ENCODE results near the gene NLGN4Y. TPM values are rescaled to one million over a fixed set of nuclear protein-coding genes. Genes with fewer than 3 reads are reported as not detected.

NLGN4Y gene
- total and polyA plus RNA-seq, 10 of the 15 experiments (the other 5 are each of a cell fraction or from before 2014, with no cell fraction given), result not detected

GRCh38 chrY:14741596-14741995, 217.3 kb downstream of the NLGN4Y start:
- Histone ChIP-seq H3K9ac (ENCODE audit: control insufficient read depth, insufficient read depth, low read length) (no peak overlapping the region), H3K4me2 (ENCODE audit: control insufficient read depth, insufficient read depth) (no peak overlapping the region), H3K36me3 (ENCODE audit: control insufficient read depth in 2 of 2, insufficient read depth in 2 of 2, low read length in 1 of 2) (no peaks in the 10 kb centered on the region), H3K4me3 (no peak overlapping the region), H4K20me1 (ENCODE audit: control insufficient read depth, insufficient read depth) (no peaks in the 10 kb centered on the region), H2AFZ (ENCODE audit: control insufficient read depth, low read depth, low read length) (no peak overlapping the region), H3K79me2 (ENCODE audit: control insufficient read depth, insufficient read depth, low read length) (no peaks in the 10 kb centered on the region), H3K27me3 (replicated peaks in 1 of 2; ENCODE audit: control insufficient read depth in 2 of 2, insufficient read depth in 2 of 2, low read length in 1 of 2) (no peaks in the 10 kb centered on the region), H3K9me3 (replicated peaks; ENCODE audit: control insufficient read depth, insufficient read depth, low read length) (no peaks in the 10 kb centered on the region), H3K27ac (ENCODE audit: control insufficient read depth, insufficient read depth) (no peak overlapping the region), H3K4me1 (ENCODE audit: control insufficient read depth, insufficient read depth, low read length) (no peaks in the 10 kb centered on the region)
- FAIRE-seq, result no peak
- no peak for DNase-seq (ENCODE audit: low read depth, low spot score)
- ChIA-PET POLR2A (no interaction called here), RAD21 (ENCODE audit: unreplicated experiment) (no interaction called here), SMC1A (ENCODE audit: uncharacterized antibody, unreplicated experiment) (no interaction called here), CTCF (no interaction called here)
- no TSS peak for BruUV-seq (replicated peaks)
- intact Hi-C loops (cut with micrococcal nuclease; ENCODE audit: unreplicated experiment) (no loop called here), in situ Hi-C loops (cut with MboI) (no loop called here)
- ATAC-seq, result no peak
- WGBS (ENCODE audit: insufficient coverage, insufficient replicate concordance, low lambda C conversion rate, missing lambda C conversion rate), result no CpG with 5 or more reads among the region's 1 CpG
- TF ChIP-seq, protein P1, sequence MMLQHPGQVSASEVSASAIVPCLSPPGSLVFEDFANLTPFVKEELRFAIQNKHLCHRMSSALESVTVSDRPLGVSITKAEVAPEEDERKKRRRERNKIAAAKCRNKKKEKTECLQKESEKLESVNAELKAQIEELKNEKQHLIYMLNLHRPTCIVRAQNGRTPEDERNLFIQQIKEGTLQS (IDR thresholded peaks at IDR 0.05; ENCODE audit: borderline replicate concordance, extremely low read depth, low read depth, low read length), result no peak
- no peak for TF ChIP-seq HDAC6 (IDR thresholded peaks at IDR 0.05; ENCODE audit: unreplicated experiment)
- TF ChIP-seq, protein P2, sequence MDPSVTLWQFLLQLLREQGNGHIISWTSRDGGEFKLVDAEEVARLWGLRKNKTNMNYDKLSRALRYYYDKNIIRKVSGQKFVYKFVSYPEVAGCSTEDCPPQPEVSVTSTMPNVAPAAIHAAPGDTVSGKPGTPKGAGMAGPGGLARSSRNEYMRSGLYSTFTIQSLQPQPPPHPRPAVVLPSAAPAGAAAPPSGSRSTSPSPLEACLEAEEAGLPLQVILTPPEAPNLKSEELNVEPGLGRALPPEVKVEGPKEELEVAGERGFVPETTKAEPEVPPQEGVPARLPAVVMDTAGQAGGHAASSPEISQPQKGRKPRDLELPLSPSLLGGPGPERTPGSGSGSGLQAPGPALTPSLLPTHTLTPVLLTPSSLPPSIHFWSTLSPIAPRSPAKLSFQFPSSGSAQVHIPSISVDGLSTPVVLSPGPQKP (IDR thresholded peaks at IDR 0.05; ENCODE audit: low read depth, low read length), result no peak

DNA sequence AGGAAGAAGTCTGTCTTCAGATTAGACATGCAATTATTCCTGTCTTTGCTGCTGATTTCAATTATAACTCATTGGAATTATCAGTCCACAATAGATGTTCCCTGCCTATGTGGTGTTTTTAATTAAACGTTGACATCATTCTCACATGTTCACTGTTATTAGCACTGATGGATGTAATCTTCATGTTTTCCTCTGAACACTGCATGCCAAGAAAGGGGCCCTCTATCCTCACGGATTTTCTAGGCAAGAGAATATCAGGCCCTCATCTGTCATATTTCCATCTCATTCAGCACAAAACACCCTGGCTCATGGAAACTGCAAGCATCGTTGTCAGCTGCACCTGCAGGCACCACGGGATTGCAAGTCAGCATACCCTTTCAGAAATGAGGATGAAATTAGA, 224.0 kb downstream of the NLGN4Y start:
- POLR2A ChIA-PET, result no interaction called here
- SMC1A ChIA-PET (ENCODE audit: uncharacterized antibody, unreplicated experiment), result no interaction called here
- FAIRE-seq, result no peak
- no peak for TF ChIP-seq KLF5 (IDR thresholded peaks at IDR 0.05; ENCODE audit: partially characterized antibody)
- no peak for TF ChIP-seq ZBED1 (IDR thresholded peaks at IDR 0.05; ENCODE audit: borderline replicate concordance)
- TF ChIP-seq, protein P3, sequence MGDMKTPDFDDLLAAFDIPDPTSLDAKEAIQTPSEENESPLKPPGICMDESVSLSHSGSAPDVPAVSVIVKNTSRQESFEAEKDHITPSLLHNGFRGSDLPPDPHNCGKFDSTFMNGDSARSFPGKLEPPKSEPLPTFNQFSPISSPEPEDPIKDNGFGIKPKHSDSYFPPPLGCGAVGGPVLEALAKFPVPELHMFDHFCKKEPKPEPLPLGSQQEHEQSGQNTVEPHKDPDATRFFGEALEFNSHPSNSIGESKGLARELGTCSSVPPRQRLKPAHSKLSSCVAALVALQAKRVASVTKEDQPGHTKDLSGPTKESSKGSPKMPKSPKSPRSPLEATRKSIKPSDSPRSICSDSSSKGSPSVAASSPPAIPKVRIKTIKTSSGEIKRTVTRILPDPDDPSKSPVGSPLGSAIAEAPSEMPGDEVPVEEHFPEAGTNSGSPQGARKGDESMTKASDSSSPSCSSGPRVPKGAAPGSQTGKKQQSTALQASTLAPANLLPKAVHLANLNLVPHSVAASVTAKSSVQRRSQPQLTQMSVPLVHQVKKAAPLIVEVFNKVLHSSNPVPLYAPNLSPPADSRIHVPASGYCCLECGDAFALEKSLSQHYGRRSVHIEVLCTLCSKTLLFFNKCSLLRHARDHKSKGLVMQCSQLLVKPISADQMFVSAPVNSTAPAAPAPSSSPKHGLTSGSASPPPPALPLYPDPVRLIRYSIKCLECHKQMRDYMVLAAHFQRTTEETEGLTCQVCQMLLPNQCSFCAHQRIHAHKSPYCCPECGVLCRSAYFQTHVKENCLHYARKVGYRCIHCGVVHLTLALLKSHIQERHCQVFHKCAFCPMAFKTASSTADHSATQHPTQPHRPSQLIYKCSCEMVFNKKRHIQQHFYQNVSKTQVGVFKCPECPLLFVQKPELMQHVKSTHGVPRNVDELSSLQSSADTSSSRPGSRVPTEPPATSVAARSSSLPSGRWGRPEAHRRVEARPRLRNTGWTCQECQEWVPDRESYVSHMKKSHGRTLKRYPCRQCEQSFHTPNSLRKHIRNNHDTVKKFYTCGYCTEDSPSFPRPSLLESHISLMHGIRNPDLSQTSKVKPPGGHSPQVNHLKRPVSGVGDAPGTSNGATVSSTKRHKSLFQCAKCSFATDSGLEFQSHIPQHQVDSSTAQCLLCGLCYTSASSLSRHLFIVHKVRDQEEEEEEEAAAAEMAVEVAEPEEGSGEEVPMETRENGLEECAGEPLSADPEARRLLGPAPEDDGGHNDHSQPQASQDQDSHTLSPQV (IDR thresholded peaks at IDR 0.05), result no peak
- TF ChIP-seq MYC (IDR thresholded peaks at IDR 0.05; ENCODE audit: insufficient read depth, insufficient read length, insufficient replicate concordance, low read length, severe bottlenecking), result no peak
- TF ChIP-seq SP1 (IDR thresholded peaks at IDR 0.05; ENCODE audit: low read depth, low read length), result no peak
- TF ChIP-seq BHLHE40 (IDR thresholded peaks at IDR 0.05; ENCODE audit: borderline replicate concordance in 1 of 2, low read depth in 2 of 2, low read length in 1 of 2), result no peak
- TF ChIP-seq HCFC1 (IDR thresholded peaks at IDR 0.05; ENCODE audit: low read length), result no peak
- TF ChIP-seq CBX5 (IDR thresholded peaks at IDR 0.05; ENCODE audit: low read depth), result no peak

More for the DNA sequence above, 224.0 kb downstream of the NLGN4Y start:
- Histone ChIP-seq H3K79me2 (ENCODE audit: control insufficient read depth, insufficient read depth, low read length) (no peaks in the 10 kb centered on the region), H3K4me2 (ENCODE audit: control insufficient read depth, insufficient read depth) (no peak overlapping the region), H3K9ac (ENCODE audit: control insufficient read depth, insufficient read depth, low read length) (no peak overlapping the region), H3K4me1 (ENCODE audit: control insufficient read depth, insufficient read depth, low read length) (no peaks in the 10 kb centered on the region), H2AFZ (ENCODE audit: control insufficient read depth, low read depth, low read length) (no peak overlapping the region), H3K4me3 (no peak overlapping the region), H4K20me1 (ENCODE audit: control insufficient read depth, insufficient read depth) (no peaks in the 10 kb centered on the region), H3K36me3 (ENCODE audit: control insufficient read depth in 2 of 2, insufficient read depth in 2 of 2, low read length in 1 of 2) (no peaks in the 10 kb centered on the region), H3K9me3 (replicated peaks; ENCODE audit: control insufficient read depth, insufficient read depth, low read length) (no peaks in the 10 kb centered on the region), H3K27ac (ENCODE audit: control insufficient read depth, insufficient read depth) (no peak overlapping the region), H3K27me3 (replicated peaks in 1 of 2; ENCODE audit: control insufficient read depth in 2 of 2, insufficient read depth in 2 of 2, low read length in 1 of 2) (no peaks in the 10 kb centered on the region)
- intact Hi-C loops (cut with micrococcal nuclease; ENCODE audit: unreplicated experiment) (no loop called here), in situ Hi-C loops (cut with MboI) (no loop called here)
- BruUV-seq (replicated peaks), result no TSS peak
- DNase-seq (ENCODE audit: low read depth, low spot score), result no peak
- WGBS (ENCODE audit: insufficient coverage, insufficient replicate concordance, low lambda C conversion rate, missing lambda C conversion rate), result no CpG with 5 or more reads among the region's 4 CpGs
- ChIA-PET RAD21 (ENCODE audit: unreplicated experiment) (no interaction called here), CTCF (no interaction called here)
- no peak for ATAC-seq

All from GM12878 (cell line).